ENCODE measurements around the gene BMPR1A.

BMPR1A gene

GRCh38 chr10:86813982-86814381 is 57.6 kb downstream of the BMPR1A start:
- Mint-ChIP-seq H3K4me1 (ENCODE audit: low read depth in 2 of 2) (peaks cover 6 to 10% of the 10 kb centered on the region in 2 donors), H3K27me3 (no peaks in the 10 kb centered on the region), H3K27ac (no peak overlapping the region), H3K36me3 (ENCODE audit: insufficient read depth) (no peaks in the 10 kb centered on the region), H3K9me3 (no peaks in the 10 kb centered on the region), H3K4me3 (no peak overlapping the region)
- DNase-seq (no peak), ATAC-seq (replicated peaks) (no peak)

- no peak for ATAC-seq (replicated peaks)
- Mint-ChIP-seq H3K27me3 (no peaks in the 10 kb centered on the region), H3K4me3 (no peak overlapping the region), H3K36me3 (ENCODE audit: insufficient read depth) (no peaks in the 10 kb centered on the region), H3K27ac (peak overlapping the region in 1 of 2 donors; percentile 12), H3K4me1 (ENCODE audit: low read depth in 2 of 2) (peaks cover 3 to 6% of the 10 kb centered on the region in 2 donors), H3K9me3 (no peaks in the 10 kb centered on the region)
- DNase-seq: no peak
Measured at GRCh38 chr10:86815035-86815617, 58.7 kb downstream of the BMPR1A start.

- Mint-ChIP-seq H3K9me3 (no peaks in the 10 kb centered on the region), H3K4me1 (ENCODE audit: low read depth in 2 of 2) (peaks cover 8 to 10% of the 10 kb centered on the region in 2 donors), H3K27me3 (no peaks in the 10 kb centered on the region), H3K36me3 (ENCODE audit: insufficient read depth) (no peaks in the 10 kb centered on the region), H3K4me3 (no peak overlapping the region), H3K27ac (no peak overlapping the region)
- ATAC-seq (replicated peaks) (no peak), DNase-seq (no peak)
Measured at GRCh38 chr10:86815640-86816039, 59.2 kb downstream of the BMPR1A start.

GRCh38 chr10:86817246-86817645 is 60.8 kb downstream of the BMPR1A start:
- Mint-ChIP-seq H3K4me1 (ENCODE audit: low read depth in 2 of 2) (peaks cover 8 to 9% of the 10 kb centered on the region in 2 donors), H3K27me3 (no peaks in the 10 kb centered on the region), H3K36me3 (ENCODE audit: insufficient read depth) (no peaks in the 10 kb centered on the region), H3K4me3 (no peak overlapping the region), H3K27ac (no peak overlapping the region), H3K9me3 (no peaks in the 10 kb centered on the region)
- DNase-seq: no peak
- no peak for ATAC-seq (replicated peaks)

GRCh38 chr10:86819567-86819966 is 63.1 kb downstream of the BMPR1A start:
- Mint-ChIP-seq H3K4me3 (no peak overlapping the region), H3K4me1 (ENCODE audit: low read depth in 2 of 2) (peaks cover 16% of the 10 kb centered on the region in 2 donors), H3K9me3 (no peaks in the 10 kb centered on the region), H3K36me3 (ENCODE audit: insufficient read depth) (no peaks in the 10 kb centered on the region), H3K27me3 (no peaks in the 10 kb centered on the region), H3K27ac (no peak overlapping the region)
- no peak for DNase-seq
- no peak for ATAC-seq (replicated peaks)

- no peak for ATAC-seq (replicated peaks)
- no peak overlapping the region for H3K27ac Mint-ChIP-seq
- no peak overlapping the region for H3K4me3 Mint-ChIP-seq
- DNase-seq: no peak
- peaks cover 13 to 16% of the 10 kb centered on the region in 2 donors for H3K4me1 Mint-ChIP-seq (ENCODE audit: low read depth in 2 of 2)
- no peaks in the 10 kb centered on the region for H3K9me3 Mint-ChIP-seq
- H3K36me3 Mint-ChIP-seq (ENCODE audit: insufficient read depth): no peaks in the 10 kb centered on the region
- H3K27me3 Mint-ChIP-seq: no peaks in the 10 kb centered on the region
Measured at GRCh38 chr10:86820509-86820908, 64.1 kb downstream of the BMPR1A start.

- H3K9me3 Mint-ChIP-seq: no peaks in the 10 kb centered on the region
- no peak overlapping the region for H3K4me3 Mint-ChIP-seq
- no peaks in the 10 kb centered on the region for H3K27me3 Mint-ChIP-seq
- peaks cover 13 to 16% of the 10 kb centered on the region in 2 donors for H3K4me1 Mint-ChIP-seq (ENCODE audit: low read depth in 2 of 2)
- no peak for ATAC-seq (replicated peaks)
- DNase-seq: no peak
- H3K27ac Mint-ChIP-seq: no peak overlapping the region
- no peaks in the 10 kb centered on the region for H3K36me3 Mint-ChIP-seq (ENCODE audit: insufficient read depth)
Measured at GRCh38 chr10:86821388-86821999, 65.1 kb downstream of the BMPR1A start.

GRCh38 chr10:86823565-86823964 is 67.1 kb downstream of the BMPR1A start:
- Mint-ChIP-seq H3K4me1 (ENCODE audit: low read depth in 2 of 2) (peaks cover 13 to 20% of the 10 kb centered on the region in 2 donors), H3K36me3 (ENCODE audit: insufficient read depth) (peaks cover 4% of the 10 kb centered on the region), H3K9me3 (no peaks in the 10 kb centered on the region), H3K4me3 (no peak overlapping the region), H3K27me3 (no peaks in the 10 kb centered on the region), H3K27ac (no peak overlapping the region)
- ATAC-seq (replicated peaks) (no peak), DNase-seq (no peak)

- no peak for DNase-seq
- peaks cover 4% of the 10 kb centered on the region for H3K36me3 Mint-ChIP-seq (ENCODE audit: insufficient read depth)
Measured at GRCh38 chr10:86824151-86824550, 67.7 kb downstream of the BMPR1A start.

GRCh38 chr10:86825366-86825765 is 68.9 kb downstream of the BMPR1A start:
- no peaks in the 10 kb centered on the region for H3K27me3 Mint-ChIP-seq
- no peak overlapping the region for H3K4me3 Mint-ChIP-seq
- DNase-seq: no peak
- no peaks in the 10 kb centered on the region for H3K9me3 Mint-ChIP-seq
- no peak for ATAC-seq (replicated peaks)
- H3K36me3 Mint-ChIP-seq (ENCODE audit: insufficient read depth): peaks cover 4% of the 10 kb centered on the region
- H3K27ac Mint-ChIP-seq: no peak overlapping the region
- H3K4me1 Mint-ChIP-seq (ENCODE audit: low read depth in 2 of 2): peaks cover 18 to 25% of the 10 kb centered on the region in 2 donors

More at GRCh38 chr10:86824151-86824550, 67.7 kb downstream of the BMPR1A start:
- Mint-ChIP-seq H3K9me3 (no peaks in the 10 kb centered on the region), H3K4me1 (ENCODE audit: low read depth in 2 of 2) (peaks cover 13 to 20% of the 10 kb centered on the region in 2 donors), H3K27ac (no peak overlapping the region), H3K27me3 (no peaks in the 10 kb centered on the region), H3K4me3 (no peak overlapping the region)
- no peak for ATAC-seq (replicated peaks)

- Mint-ChIP-seq H3K9me3 (no peaks in the 10 kb centered on the region), H3K27ac (no peak overlapping the region), H3K27me3 (no peaks in the 10 kb centered on the region)
Measured at GRCh38 chr10:86827639-86828038, 71.2 kb downstream of the BMPR1A start.

GRCh38 chr10:86828145-86828544 is 71.7 kb downstream of the BMPR1A start:
- no peak overlapping the region for H3K4me3 Mint-ChIP-seq
- DNase-seq (no peak), ATAC-seq (replicated peaks) (no peak)
- peaks cover 4% of the 10 kb centered on the region for H3K36me3 Mint-ChIP-seq (ENCODE audit: insufficient read depth)
- H3K4me1 Mint-ChIP-seq (ENCODE audit: low read depth in 2 of 2): peaks cover 17 to 30% of the 10 kb centered on the region in 2 donors
- no peaks in the 10 kb centered on the region for H3K27me3 Mint-ChIP-seq
- no peak overlapping the region for H3K27ac Mint-ChIP-seq
- H3K9me3 Mint-ChIP-seq: no peaks in the 10 kb centered on the region

More at GRCh38 chr10:86827639-86828038, 71.2 kb downstream of the BMPR1A start:
- Mint-ChIP-seq H3K36me3 (ENCODE audit: insufficient read depth) (peaks cover 4% of the 10 kb centered on the region), H3K4me1 (ENCODE audit: low read depth in 2 of 2) (peaks cover 16 to 28% of the 10 kb centered on the region in 2 donors), H3K4me3 (no peak overlapping the region)
- no peak for DNase-seq
- no peak for ATAC-seq (replicated peaks)

- H3K27me3 Mint-ChIP-seq: no peaks in the 10 kb centered on the region
- DNase-seq: no peak
- no peak for ATAC-seq (replicated peaks)
- H3K4me1 Mint-ChIP-seq (ENCODE audit: low read depth in 2 of 2): peaks cover 11 to 26% of the 10 kb centered on the region in 2 donors
- no peak overlapping the region for H3K4me3 Mint-ChIP-seq
- H3K27ac Mint-ChIP-seq: peak overlapping the region in 1 of 2 donors; percentile 47
- H3K9me3 Mint-ChIP-seq: no peaks in the 10 kb centered on the region
- peaks cover 4% of the 10 kb centered on the region for H3K36me3 Mint-ChIP-seq (ENCODE audit: insufficient read depth)
Measured at GRCh38 chr10:86829472-86829871, 73.1 kb downstream of the BMPR1A start.

- DNase-seq (no peak), ATAC-seq (replicated peaks) (no peak)
- Mint-ChIP-seq H3K4me3 (no peak overlapping the region), H3K4me1 (ENCODE audit: low read depth in 2 of 2) (peaks cover 15 to 31% of the 10 kb centered on the region in 2 donors), H3K9me3 (no peaks in the 10 kb centered on the region), H3K27ac (peak overlapping the region in 1 of 2 donors; percentile 47), H3K27me3 (no peaks in the 10 kb centered on the region), H3K36me3 (ENCODE audit: insufficient read depth) (peaks cover 4% of the 10 kb centered on the region)
Measured at GRCh38 chr10:86830043-86830591, 73.7 kb downstream of the BMPR1A start.

All from effector memory CD8-positive, alpha-beta T cell (primary cell).